Measurements from ENCODE around the gene PIAS1. TPM values are rescaled to one million over a fixed set of nuclear protein-coding genes. Genes with fewer than 3 reads are reported as not detected.

PIAS1 gene
- total RNA-seq, 1 experiment from 2014 or later = 25.9 TPM

- Histone ChIP-seq H3K79me2 (ENCODE audit: insufficient read depth, low read length) (peaks cover 6% of the 10 kb centered on the region), H2AFZ (ENCODE audit: low read depth, low read length, poor library complexity, severe bottlenecking) (no peak overlapping the region), H3K27ac (ENCODE audit: low read depth, low read length) (no peak overlapping the region), H3K36me3 (ENCODE audit: control insufficient read depth in 1 of 2, insufficient read depth in 2 of 2, low read length in 2 of 2) (peaks cover 3% of the 10 kb centered on the region in 2 experiments; a peak in 1 of 4 replicates), H4K20me1 (ENCODE audit: insufficient read depth) (no peaks in the 10 kb centered on the region), H3K4me1 (ENCODE audit: control insufficient read depth in 1 of 2, insufficient read depth in 2 of 2, low read length in 2 of 2) (peaks cover 9 to 11% of the 10 kb centered on the region in 2 experiments; a peak in 3 of 4 replicates), H3K4me2 (ENCODE audit: low read length) (no peak overlapping the region), H3K9me3 (ENCODE audit: control insufficient read depth in 1 of 2, insufficient read depth in 1 of 2, low read depth in 1 of 2, low read length in 2 of 2) (no peaks in the 10 kb centered on the region), H3K27me3 (ENCODE audit: insufficient read depth, low read length) (no peaks in the 10 kb centered on the region), H3K9ac (ENCODE audit: low read length) (no peak overlapping the region), H3K9me2 (ENCODE audit: insufficient read depth) (no peaks in the 10 kb centered on the region), H3K4me3 (replicated peaks in 1 of 2; ENCODE audit: low read depth in 1 of 2, low read length in 2 of 2) (no peak overlapping the region)
- BruUV-seq (replicated peaks) = no TSS peak
- DNase-seq (ENCODE audit: low read depth, low spot score) = no peak
- TF ChIP-seq ZBTB33 (IDR thresholded peaks at IDR 0.05; ENCODE audit: extremely low read depth, insufficient replicate concordance, low read length) = no peak
- no peak for TF ChIP-seq EZH2 (IDR thresholded peaks at IDR 0.05)
- no peak for TF ChIP-seq MAX (IDR thresholded peaks at IDR 0.05)
- TF ChIP-seq FOSL1 (IDR thresholded peaks at IDR 0.05; ENCODE audit: low read depth) = no peak
- no peak for TF ChIP-seq SIN3A (IDR thresholded peaks at IDR 0.05; ENCODE audit: low read depth)
- no peak for TF ChIP-seq SRF (IDR thresholded peaks at IDR 0.05; ENCODE audit: low read depth)
- TF ChIP-seq ZNF274 (IDR thresholded peaks at IDR 0.05; ENCODE audit: low read depth, low read length) = no peak
- TF ChIP-seq SP1 (IDR thresholded peaks at IDR 0.05; ENCODE audit: low read depth) = no peak
- no peak for TF ChIP-seq TCF7L2 (IDR thresholded peaks at IDR 0.05; ENCODE audit: borderline replicate concordance, extremely low read depth, insufficient read depth, insufficient read length)
- no peak for TF ChIP-seq ELF1 (IDR thresholded peaks at IDR 0.05; ENCODE audit: borderline replicate concordance, low read depth)
- TF ChIP-seq YY1 (IDR thresholded peaks at IDR 0.05; ENCODE audit: extremely low read depth, insufficient replicate concordance, low read depth, low read length) = no peak
- no peak for TF ChIP-seq POLR2A (IDR thresholded peaks at IDR 0.05; ENCODE audit: borderline replicate concordance, extremely low read depth, insufficient read depth, insufficient read length)
- no peak for TF ChIP-seq ATF3 (IDR thresholded peaks at IDR 0.05)
- TF ChIP-seq ZFX (IDR thresholded peaks at IDR 0.05) = no peak
- no peak for ATAC-seq
- CTCF ChIA-PET = interaction anchor here (0.9 kb wide), 1 partner anchor 12 kb away, joined by 3 read pairs; no protein-coding TSS in a partner anchor
- RAD21 ChIA-PET (ENCODE audit: low non-redundant PET in 1 of 2, low total read pairs in 2 of 2, uncharacterized antibody in 2 of 2, unreplicated experiment in 2 of 2) = no interaction called here
- intact Hi-C loops (cut with micrococcal nuclease) = no loop called here
- POLR2A ChIA-PET = no interaction called here
Measured at GRCh38 chr15:68143129-68143528, 89.0 kb downstream of the PIAS1 start.

Data from HCT116 (cell line).